WTC11 (cell line): ENCODE data around the gene CACNA1E. TPM values are rescaled to one million over a fixed set of nuclear protein-coding genes. Genes with fewer than 3 reads are reported as not detected.

Experiments
- ATAC-seq: fragments of 200-7000 bp; cut with Tn5 transposase; 2 replicates; pipeline ENCODE4 v1.10.0; 2021; ENCODE audit warnings: mild to moderate bottlenecking, moderate library complexity
- CTCF ChIA-PET: fragments of 300-600 bp; sonication (Branson Sonifier 250); formaldehyde crosslinking; loops from one replicate; lab custom pipeline; 2021; ENCODE audit warnings: antibody characterized with exemption; lab: Charles Lee
- POLR2A ChIA-PET: fragments of 350-600 bp; sonication (Branson Sonifier 250); formaldehyde crosslinking; loops from one replicate; lab custom pipeline; 2021; ENCODE audit warnings: antibody characterized with exemption; lab: Charles Lee
- DNase-seq: peaks from one replicate; pipeline ENCODE4 v3.0.0; 2021; ENCODE audit warnings: low spot score
- H3K27ac Mint-ChIP-seq: 2 replicates; pipeline ENCODE4 v1.8.0; 2021; ENCODE audit warnings: mixed read lengths
- H3K27me3 Mint-ChIP-seq: 2 replicates; pipeline ENCODE4 v1.8.0; 2021; ENCODE audit warnings: low read depth, mild to moderate bottlenecking, moderate library complexity, mixed read lengths
- H3K36me3 Mint-ChIP-seq: 2 replicates; pipeline ENCODE4 v1.8.0; 2021; ENCODE audit warnings: mixed read lengths
- H3K4me1 Mint-ChIP-seq: 2 replicates; pipeline ENCODE4 v1.8.0; 2022; ENCODE audit warnings: mixed read lengths
- H3K4me3 Mint-ChIP-seq: 2 replicates; pipeline ENCODE4 v1.8.0; 2021; ENCODE audit warnings: mild to moderate bottlenecking, moderate library complexity, mixed read lengths
- H3K9me3 Mint-ChIP-seq: 2 replicates; pipeline ENCODE4 v1.8.0; 2021; ENCODE audit warnings: mixed read lengths
- ARID4B ChIP-seq: sonication (generic); formaldehyde crosslinking; IDR thresholded peaks from 2 replicates; pipeline ENCODE4 v1.8.0; 2023; ENCODE audit warnings: missing genetic modification reagents, mild to moderate bottlenecking, borderline replicate concordance
- ATF3 ChIP-seq: sonication (generic); formaldehyde crosslinking; conservative IDR thresholded peaks from 2 replicates; pipeline ENCODE4 v1.8.1; 2022; ENCODE audit warnings: mild to moderate bottlenecking, missing genetic modification reagents
- CREB1 ChIP-seq: sonication (generic); formaldehyde crosslinking; IDR thresholded peaks from 2 replicates; pipeline ENCODE4 v1.8.0; 2023; ENCODE audit warnings: mild to moderate bottlenecking, missing genetic modification reagents
- EMX1 ChIP-seq: fragments of 250-450 bp; sonication (Bioruptor Pico); IDR thresholded peaks from 2 replicates; pipeline ENCODE4 v1.8.0; 2021; ENCODE audit warnings: mild to moderate bottlenecking
- GRHL2 ChIP-seq: fragments of 250-450 bp; sonication (Bioruptor Pico); IDR thresholded peaks from 2 replicates; pipeline ENCODE4 v1.8.0; 2022; ENCODE audit warnings: mild to moderate bottlenecking, moderate library complexity; ENCODE audit not compliant: insufficient replicate concordance, severe bottlenecking
- JUN ChIP-seq: sonication (generic); formaldehyde crosslinking; IDR thresholded peaks from 2 replicates; pipeline ENCODE4 v1.8.0; 2023; ENCODE audit warnings: mild to moderate bottlenecking, missing genetic modification reagents
- NFATC4 ChIP-seq: fragments of 250-450 bp; sonication (Bioruptor Pico); IDR thresholded peaks from 2 replicates; pipeline ENCODE4 v1.9.0; 2021; ENCODE audit warnings: mild to moderate bottlenecking
- NFYB ChIP-seq: sonication (generic); formaldehyde crosslinking; conservative IDR thresholded peaks from 2 replicates; pipeline ENCODE4 v1.8.0; 2022; ENCODE audit warnings: low read depth, missing genetic modification reagents
- TCF7 ChIP-seq: sonication (generic); formaldehyde crosslinking; IDR thresholded peaks from 2 replicates; pipeline ENCODE4 v1.8.0; 2022; ENCODE audit warnings: mild to moderate bottlenecking, low read depth, missing genetic modification reagents, moderate library complexity
- ZNF138 ChIP-seq: sonication (generic); formaldehyde crosslinking; conservative IDR thresholded peaks from 2 replicates; pipeline ENCODE4 v1.8.1; 2022; ENCODE audit warnings: mild to moderate bottlenecking, moderate library complexity, missing genetic modification reagents
- ZNF219 ChIP-seq: sonication (generic); formaldehyde crosslinking; IDR thresholded peaks from 2 replicates; pipeline ENCODE4 v1.8.0; 2023; ENCODE audit warnings: missing genetic modification reagents, mild to moderate bottlenecking, borderline replicate concordance
- ZNF396 ChIP-seq: fragments of 250-450 bp; sonication (Bioruptor Pico); IDR thresholded peaks from 2 replicates; pipeline ENCODE4 v1.8.0; 2021; ENCODE audit warnings: mild to moderate bottlenecking, moderate library complexity, borderline replicate concordance
- total RNA-seq: library from RNA; stranded (reverse); gene quantifications from 3 replicates; pipeline ENCODE4 v1.2.3, GENCODE V29; 2021
- TF ChIP-seq, protein P1 (sequence below): fragments of 250-450 bp; sonication (Bioruptor Pico); IDR thresholded peaks from 2 replicates; pipeline ENCODE4 v2.1.2; 2022; ENCODE audit warnings: mild to moderate bottlenecking, moderate library complexity
- TF ChIP-seq, protein P2 (sequence below): sonication (generic); formaldehyde crosslinking; IDR thresholded peaks from 2 replicates; pipeline ENCODE4 v1.8.1; 2022; ENCODE audit warnings: missing genetic modification reagents, borderline replicate concordance
- TF ChIP-seq, protein P3 (sequence below): sonication (generic); formaldehyde crosslinking; IDR thresholded peaks from 2 replicates; pipeline ENCODE4 v1.8.0; 2022; ENCODE audit warnings: missing genetic modification reagents
- TF ChIP-seq, protein P4 (sequence below): sonication (generic); formaldehyde crosslinking; IDR thresholded peaks from 2 replicates; pipeline ENCODE4 v1.8.1; 2022; ENCODE audit warnings: low read depth, missing genetic modification reagents, borderline replicate concordance

Gene CACNA1E
- total RNA-seq, 1 experiment from 2014 or later, result 0.63 TPM

DNA sequence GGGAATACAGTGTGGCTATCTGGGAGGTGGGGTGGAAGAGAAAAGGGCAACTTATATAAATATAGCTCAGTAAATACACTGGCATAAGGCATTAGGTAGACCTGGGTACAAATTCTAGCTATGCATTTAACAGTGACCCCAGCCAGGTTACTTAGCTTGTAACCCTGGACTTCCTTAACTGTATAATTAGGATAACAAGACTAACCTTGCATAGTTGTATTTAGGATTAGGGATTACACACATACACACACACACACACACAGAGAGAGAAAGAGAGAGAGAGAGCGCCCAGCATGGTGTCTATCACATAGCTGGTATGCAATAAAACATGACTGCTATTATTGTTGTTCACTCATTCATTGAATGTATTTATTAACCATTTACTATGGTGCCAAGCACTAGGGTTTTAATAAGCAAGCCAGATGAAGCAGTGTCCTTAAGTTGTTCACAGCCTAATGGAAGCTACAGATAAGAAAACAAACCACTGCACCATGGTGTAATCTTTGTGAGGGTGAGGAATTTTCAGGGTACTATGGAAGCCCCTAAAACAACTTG is 326.8 kb downstream of the CACNA1E start (continued):
- TF ChIP-seq, protein P1, sequence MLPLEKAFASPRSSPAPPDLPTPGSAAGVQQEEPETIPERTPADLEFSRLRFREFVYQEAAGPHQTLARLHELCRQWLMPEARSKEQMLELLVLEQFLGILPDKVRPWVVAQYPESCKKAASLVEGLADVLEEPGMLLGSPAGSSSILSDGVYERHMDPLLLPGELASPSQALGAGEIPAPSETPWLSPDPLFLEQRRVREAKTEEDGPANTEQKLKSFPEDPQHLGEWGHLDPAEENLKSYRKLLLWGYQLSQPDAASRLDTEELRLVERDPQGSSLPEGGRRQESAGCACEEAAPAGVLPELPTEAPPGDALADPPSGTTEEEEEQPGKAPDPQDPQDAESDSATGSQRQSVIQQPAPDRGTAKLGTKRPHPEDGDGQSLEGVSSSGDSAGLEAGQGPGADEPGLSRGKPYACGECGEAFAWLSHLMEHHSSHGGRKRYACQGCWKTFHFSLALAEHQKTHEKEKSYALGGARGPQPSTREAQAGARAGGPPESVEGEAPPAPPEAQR (CRISPR knock-in tag), result no peak
- TF ChIP-seq NFYB (CRISPR knock-in tag), result no peak

DNA sequence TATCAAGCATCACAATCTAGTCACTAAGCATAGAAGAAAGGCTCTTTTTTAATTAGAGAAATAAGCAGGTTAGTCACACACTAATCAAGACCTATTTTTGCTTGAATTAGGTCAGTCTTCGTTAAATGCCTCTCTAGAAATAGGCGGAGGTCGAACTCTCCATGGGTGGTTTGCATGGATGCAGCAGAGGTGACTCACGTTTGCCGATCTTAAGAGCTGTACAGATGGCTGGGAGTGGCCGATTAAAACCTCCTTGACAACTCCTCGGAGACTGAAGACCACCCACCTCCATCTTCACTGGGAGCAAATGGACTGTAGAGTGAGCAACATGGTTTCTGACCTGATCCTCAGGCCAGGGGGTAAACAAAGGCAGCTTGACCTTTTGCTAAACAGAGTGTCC is 328.9 kb downstream of the CACNA1E start:
- peaks cover 8% of the 10 kb centered on the region for H3K9me3 Mint-ChIP-seq
- no peak overlapping the region for H3K4me3 Mint-ChIP-seq
- H3K4me1 Mint-ChIP-seq, result peaks cover 6% of the 10 kb centered on the region
- ChIA-PET CTCF (no interaction called here), POLR2A (no interaction called here)
- H3K36me3 Mint-ChIP-seq, result no peaks in the 10 kb centered on the region
- no peak for ATAC-seq
- TF ChIP-seq EMX1 (no peak), JUN (CRISPR knock-in tag) (no peak), CREB1 (CRISPR knock-in tag) (no peak), ZNF396 (CRISPR knock-in tag) (no peak), NFATC4 (CRISPR knock-in tag) (no peak), ZNF138 (CRISPR knock-in tag) (no peak), ARID4B (CRISPR knock-in tag) (no peak), ZNF219 (CRISPR knock-in tag) (no peak), ATF3 (CRISPR knock-in tag) (no peak), TCF7 (CRISPR knock-in tag) (no peak), GRHL2 (CRISPR knock-in tag) (no peak)
- TF ChIP-seq, protein P2, sequence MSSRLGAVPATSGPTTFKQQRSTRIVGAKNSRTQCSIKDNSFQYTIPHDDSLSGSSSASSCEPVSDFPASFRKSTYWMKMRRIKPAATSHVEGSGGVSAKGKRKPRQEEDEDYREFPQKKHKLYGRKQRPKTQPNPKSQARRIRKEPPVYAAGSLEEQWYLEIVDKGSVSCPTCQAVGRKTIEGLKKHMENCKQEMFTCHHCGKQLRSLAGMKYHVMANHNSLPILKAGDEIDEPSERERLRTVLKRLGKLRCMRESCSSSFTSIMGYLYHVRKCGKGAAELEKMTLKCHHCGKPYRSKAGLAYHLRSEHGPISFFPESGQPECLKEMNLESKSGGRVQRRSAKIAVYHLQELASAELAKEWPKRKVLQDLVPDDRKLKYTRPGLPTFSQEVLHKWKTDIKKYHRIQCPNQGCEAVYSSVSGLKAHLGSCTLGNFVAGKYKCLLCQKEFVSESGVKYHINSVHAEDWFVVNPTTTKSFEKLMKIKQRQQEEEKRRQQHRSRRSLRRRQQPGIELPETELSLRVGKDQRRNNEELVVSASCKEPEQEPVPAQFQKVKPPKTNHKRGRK (CRISPR knock-in tag), result no peak
- TF ChIP-seq, protein P3, sequence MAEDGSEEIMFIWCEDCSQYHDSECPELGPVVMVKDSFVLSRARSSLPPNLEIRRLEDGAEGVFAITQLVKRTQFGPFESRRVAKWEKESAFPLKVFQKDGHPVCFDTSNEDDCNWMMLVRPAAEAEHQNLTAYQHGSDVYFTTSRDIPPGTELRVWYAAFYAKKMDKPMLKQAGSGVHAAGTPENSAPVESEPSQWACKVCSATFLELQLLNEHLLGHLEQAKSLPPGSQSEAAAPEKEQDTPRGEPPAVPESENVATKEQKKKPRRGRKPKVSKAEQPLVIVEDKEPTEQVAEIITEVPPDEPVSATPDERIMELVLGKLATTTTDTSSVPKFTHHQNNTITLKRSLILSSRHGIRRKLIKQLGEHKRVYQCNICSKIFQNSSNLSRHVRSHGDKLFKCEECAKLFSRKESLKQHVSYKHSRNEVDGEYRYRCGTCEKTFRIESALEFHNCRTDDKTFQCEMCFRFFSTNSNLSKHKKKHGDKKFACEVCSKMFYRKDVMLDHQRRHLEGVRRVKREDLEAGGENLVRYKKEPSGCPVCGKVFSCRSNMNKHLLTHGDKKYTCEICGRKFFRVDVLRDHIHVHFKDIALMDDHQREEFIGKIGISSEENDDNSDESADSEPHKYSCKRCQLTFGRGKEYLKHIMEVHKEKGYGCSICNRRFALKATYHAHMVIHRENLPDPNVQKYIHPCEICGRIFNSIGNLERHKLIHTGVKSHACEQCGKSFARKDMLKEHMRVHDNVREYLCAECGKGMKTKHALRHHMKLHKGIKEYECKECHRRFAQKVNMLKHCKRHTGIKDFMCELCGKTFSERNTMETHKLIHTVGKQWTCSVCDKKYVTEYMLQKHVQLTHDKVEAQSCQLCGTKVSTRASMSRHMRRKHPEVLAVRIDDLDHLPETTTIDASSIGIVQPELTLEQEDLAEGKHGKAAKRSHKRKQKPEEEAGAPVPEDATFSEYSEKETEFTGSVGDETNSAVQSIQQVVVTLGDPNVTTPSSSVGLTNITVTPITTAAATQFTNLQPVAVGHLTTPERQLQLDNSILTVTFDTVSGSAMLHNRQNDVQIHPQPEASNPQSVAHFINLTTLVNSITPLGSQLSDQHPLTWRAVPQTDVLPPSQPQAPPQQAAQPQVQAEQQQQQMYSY (CRISPR knock-in tag), result no peak
- TF ChIP-seq, protein P1 (CRISPR knock-in tag), result no peak
- TF ChIP-seq, protein P4, sequence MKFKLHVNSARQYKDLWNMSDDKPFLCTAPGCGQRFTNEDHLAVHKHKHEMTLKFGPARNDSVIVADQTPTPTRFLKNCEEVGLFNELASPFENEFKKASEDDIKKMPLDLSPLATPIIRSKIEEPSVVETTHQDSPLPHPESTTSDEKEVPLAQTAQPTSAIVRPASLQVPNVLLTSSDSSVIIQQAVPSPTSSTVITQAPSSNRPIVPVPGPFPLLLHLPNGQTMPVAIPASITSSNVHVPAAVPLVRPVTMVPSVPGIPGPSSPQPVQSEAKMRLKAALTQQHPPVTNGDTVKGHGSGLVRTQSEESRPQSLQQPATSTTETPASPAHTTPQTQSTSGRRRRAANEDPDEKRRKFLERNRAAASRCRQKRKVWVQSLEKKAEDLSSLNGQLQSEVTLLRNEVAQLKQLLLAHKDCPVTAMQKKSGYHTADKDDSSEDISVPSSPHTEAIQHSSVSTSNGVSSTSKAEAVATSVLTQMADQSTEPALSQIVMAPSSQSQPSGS, result no peak
- no peak overlapping the region for H3K27ac Mint-ChIP-seq
- H3K27me3 Mint-ChIP-seq, result no peaks in the 10 kb centered on the region
- DNase-seq, result no peak
